ENCODE data around the gene METTL8.

Gene METTL8

GRCh38 chr2:171341394-171342066 lies 92.3 kb downstream of the METTL8 start:
- TF ChIP-seq GABPA (IDR thresholded peaks at IDR 0.05; ENCODE audit: low read depth): no peak
- TF ChIP-seq SPI1 (IDR thresholded peaks at IDR 0.05; ENCODE audit: borderline replicate concordance, low read depth): no peak
- TF ChIP-seq POLR2AphosphoS5 (IDR thresholded peaks at IDR 0.05; ENCODE audit: low read depth): no peak
- no peak for TF ChIP-seq REST (IDR thresholded peaks at IDR 0.05; ENCODE audit: insufficient replicate concordance, low read depth)
- TF ChIP-seq, protein P1, sequence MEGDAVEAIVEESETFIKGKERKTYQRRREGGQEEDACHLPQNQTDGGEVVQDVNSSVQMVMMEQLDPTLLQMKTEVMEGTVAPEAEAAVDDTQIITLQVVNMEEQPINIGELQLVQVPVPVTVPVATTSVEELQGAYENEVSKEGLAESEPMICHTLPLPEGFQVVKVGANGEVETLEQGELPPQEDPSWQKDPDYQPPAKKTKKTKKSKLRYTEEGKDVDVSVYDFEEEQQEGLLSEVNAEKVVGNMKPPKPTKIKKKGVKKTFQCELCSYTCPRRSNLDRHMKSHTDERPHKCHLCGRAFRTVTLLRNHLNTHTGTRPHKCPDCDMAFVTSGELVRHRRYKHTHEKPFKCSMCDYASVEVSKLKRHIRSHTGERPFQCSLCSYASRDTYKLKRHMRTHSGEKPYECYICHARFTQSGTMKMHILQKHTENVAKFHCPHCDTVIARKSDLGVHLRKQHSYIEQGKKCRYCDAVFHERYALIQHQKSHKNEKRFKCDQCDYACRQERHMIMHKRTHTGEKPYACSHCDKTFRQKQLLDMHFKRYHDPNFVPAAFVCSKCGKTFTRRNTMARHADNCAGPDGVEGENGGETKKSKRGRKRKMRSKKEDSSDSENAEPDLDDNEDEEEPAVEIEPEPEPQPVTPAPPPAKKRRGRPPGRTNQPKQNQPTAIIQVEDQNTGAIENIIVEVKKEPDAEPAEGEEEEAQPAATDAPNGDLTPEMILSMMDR (IDR thresholded peaks at IDR 0.05; ENCODE audit: insufficient read depth, low read length): no peak
- no peaks in the 10 kb centered on the region for H3K27me3 ChIP-seq (ENCODE audit: insufficient read depth, poor library complexity, severe bottlenecking)
- DNase-seq (ENCODE audit: low read depth in 1 of 2, low spot score in 1 of 2): no peak
- H3K4me3 ChIP-seq (replicated peaks; ENCODE audit: insufficient read depth, low read length): no peak overlapping the region
- no peak overlapping the region for H3K27ac ChIP-seq (replicated peaks)

DNA sequence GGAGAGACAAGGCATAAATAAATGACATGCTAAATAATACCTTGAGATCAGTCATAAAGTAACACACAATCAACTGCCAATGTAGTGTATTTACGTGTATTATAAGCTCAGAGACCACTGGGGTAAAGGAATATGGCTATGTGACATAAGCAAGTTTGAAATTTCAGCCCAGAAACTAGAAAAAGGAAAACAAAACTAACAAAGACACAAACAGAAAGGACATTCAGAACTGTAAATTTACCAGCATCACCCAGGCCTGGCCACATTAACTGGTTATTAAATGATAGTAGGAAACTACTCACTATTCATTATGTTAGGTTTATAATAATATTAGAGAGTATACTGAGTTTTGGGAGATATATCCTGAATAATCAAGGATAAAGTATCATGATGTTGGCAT lies 98.8 kb downstream of the METTL8 start:
- no peak overlapping the region for H3K27ac ChIP-seq (replicated peaks)

DNA sequence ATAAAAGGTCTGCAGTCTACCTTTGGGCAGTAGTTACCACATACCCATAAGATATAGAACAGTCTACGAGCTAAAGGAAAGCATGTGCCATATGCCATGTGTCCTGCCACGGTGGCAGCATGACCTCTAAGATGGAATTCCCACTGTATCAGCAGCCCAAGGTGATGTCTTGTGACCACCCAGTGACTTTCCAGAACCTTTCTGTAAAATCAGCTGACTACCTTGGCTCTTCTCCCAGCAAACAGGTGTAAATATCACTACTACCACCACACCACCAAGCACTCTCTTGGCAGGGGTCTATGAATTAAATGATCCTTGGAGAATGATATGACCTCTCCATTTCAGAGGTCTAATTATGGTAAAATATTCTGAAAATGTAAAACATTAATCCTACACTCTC lies 99.6 kb downstream of the METTL8 start:
- H3K4me3 ChIP-seq (replicated peaks; ENCODE audit: insufficient read depth, low read length): no peak overlapping the region
- H3K27me3 ChIP-seq (ENCODE audit: insufficient read depth, poor library complexity, severe bottlenecking): no peaks in the 10 kb centered on the region
- H3K27ac ChIP-seq (replicated peaks): no peak overlapping the region
- TF ChIP-seq, protein P1 (IDR thresholded peaks at IDR 0.05; ENCODE audit: insufficient read depth, low read length): no peak
- TF ChIP-seq GABPA (IDR thresholded peaks at IDR 0.05; ENCODE audit: low read depth) (no peak), REST (IDR thresholded peaks at IDR 0.05; ENCODE audit: insufficient replicate concordance, low read depth) (no peak), POLR2AphosphoS5 (IDR thresholded peaks at IDR 0.05; ENCODE audit: low read depth) (no peak)
- DNase-seq (ENCODE audit: low read depth in 1 of 2, low spot score in 1 of 2): no peak

More for the DNA sequence above, 98.8 kb downstream of the METTL8 start:
- Histone ChIP-seq H3K4me3 (replicated peaks; ENCODE audit: insufficient read depth, low read length) (no peak overlapping the region), H3K27me3 (ENCODE audit: insufficient read depth, poor library complexity, severe bottlenecking) (no peaks in the 10 kb centered on the region)
- no peak for TF ChIP-seq SPI1 (IDR thresholded peaks at IDR 0.05; ENCODE audit: borderline replicate concordance, low read depth)
- no peak for TF ChIP-seq REST (IDR thresholded peaks at IDR 0.05; ENCODE audit: insufficient replicate concordance, low read depth)
- no peak for TF ChIP-seq GABPA (IDR thresholded peaks at IDR 0.05; ENCODE audit: low read depth)
- no peak for TF ChIP-seq POLR2AphosphoS5 (IDR thresholded peaks at IDR 0.05; ENCODE audit: low read depth)
- TF ChIP-seq, protein P1 (IDR thresholded peaks at IDR 0.05; ENCODE audit: insufficient read depth, low read length): no peak
- DNase-seq (ENCODE audit: low read depth in 1 of 2, low spot score in 1 of 2): no peak

Measured in HL-60 (cell line).